HepG2 (cell line): Measurements from ENCODE around the gene FIZ1. TPM values are rescaled to one million over a fixed set of nuclear protein-coding genes. Genes with fewer than 3 reads are reported as not detected.
A peak's percentile ranks its signal among the peaks of the same experiment; 100 is the strongest.

Source experiments
- MEF2D ChIP-seq: sonication (generic); formaldehyde crosslinking; IDR thresholded peaks from 2 replicates; pipeline ENCODE4 v1.5.1; 2020; ENCODE audit warnings: mild to moderate bottlenecking, missing genetic modification reagents
- ZNF235 ChIP-seq: sonication (generic); formaldehyde crosslinking; IDR thresholded peaks from 2 replicates; pipeline ENCODE4 v1.8.1; 2023; ENCODE audit warnings: mild to moderate bottlenecking, missing genetic modification reagents, borderline replicate concordance
- ZNF30 ChIP-seq: sonication (generic); formaldehyde crosslinking; IDR thresholded peaks from 2 replicates; pipeline ENCODE4 v1.5.0; 2020; ENCODE audit warnings: mild to moderate bottlenecking, missing genetic modification reagents
- ZNF317 ChIP-seq: sonication (generic); formaldehyde crosslinking; IDR thresholded peaks from 2 replicates; pipeline ENCODE4 v1.5.0; 2020; ENCODE audit warnings: mild to moderate bottlenecking, missing genetic modification reagents
- ZNF331 ChIP-seq: sonication (generic); formaldehyde crosslinking; IDR thresholded peaks from 2 replicates; pipeline ENCODE4 v1.4.0; 2020; ENCODE audit warnings: missing genetic modification reagents
- polyA plus RNA-seq, 8 experiments: library from polyadenylated mRNA; depleted of rRNA in 3 of 8; stranded (reverse) in 7 of 8; unstranded in 1 of 8; fragments of >200 nt; fragmentation: Illumina TruSeq in 4 of 8; extraction: Trizol in 4 of 8; gene quantifications; 2 replicates each; pipeline versions ENCODE4 v1.2.1 to v1.2.3, GENCODE V29; 2011 to 2016; ENCODE audit warnings: low read depth in 4 of 8, missing spikeins in 1 of 8, mixed read lengths in 1 of 8; ENCODE audit not compliant: insufficient read depth in 1 of 8
- total RNA-seq, 5 experiments: library from RNA; depleted of rRNA; stranded (reverse); fragments of >200 nt; fragmentation: Illumina TruSeq; extraction: Trizol; gene quantifications; 2 replicates each; pipeline ENCODE4 v1.2.3, GENCODE V29; 2016; ENCODE audit warnings: low read depth in 1 of 5
- TF ChIP-seq, protein P1 (sequence below): sonication (generic); formaldehyde crosslinking; IDR thresholded peaks from 2 replicates; pipeline ENCODE4 v1.4.0; 2020; ENCODE audit warnings: missing genetic modification reagents
- TF ChIP-seq, protein P2 (sequence below): sonication (generic); formaldehyde crosslinking; IDR thresholded peaks from 2 replicates; pipeline ENCODE4 v1.4.0; 2020; ENCODE audit warnings: missing genetic modification reagents
- TF ChIP-seq, protein P3 (sequence below): sonication (generic); formaldehyde crosslinking; IDR thresholded peaks from one replicate; pipeline ENCODE4 v1.5.1; 2020; ENCODE audit warnings: mild to moderate bottlenecking, missing genetic modification reagents; ENCODE audit errors: not compliant biosample characterization
- TF ChIP-seq, protein P4 (sequence below): sonication (generic); formaldehyde crosslinking; IDR thresholded peaks from 2 replicates; pipeline ENCODE4 v1.9.0; 2021; ENCODE audit warnings: mild to moderate bottlenecking, missing genetic modification reagents

FIZ1 gene
- total and polyA plus RNA-seq, 2 of the 13 experiments (the other 11 are each of a cell fraction or from before 2014, with no cell fraction given) = 3.6 to 5.9 TPM

DNA sequence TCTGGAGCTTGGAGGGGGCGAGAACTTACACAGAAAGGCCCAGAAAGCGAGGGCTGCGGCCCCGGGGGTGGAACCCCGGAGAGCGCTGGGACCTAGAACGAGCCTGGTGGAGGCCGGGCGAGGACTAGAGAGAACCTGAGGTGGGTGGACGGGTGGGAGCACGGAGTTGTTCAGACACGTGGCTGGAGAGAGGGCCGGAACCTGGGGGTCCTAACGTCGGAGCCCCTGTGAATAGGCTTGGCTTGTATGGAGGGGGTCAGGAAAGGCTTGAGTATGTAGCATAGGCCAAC, 44.5 kb upstream of the FIZ1 start (continued):
- TF ChIP-seq, protein P1, sequence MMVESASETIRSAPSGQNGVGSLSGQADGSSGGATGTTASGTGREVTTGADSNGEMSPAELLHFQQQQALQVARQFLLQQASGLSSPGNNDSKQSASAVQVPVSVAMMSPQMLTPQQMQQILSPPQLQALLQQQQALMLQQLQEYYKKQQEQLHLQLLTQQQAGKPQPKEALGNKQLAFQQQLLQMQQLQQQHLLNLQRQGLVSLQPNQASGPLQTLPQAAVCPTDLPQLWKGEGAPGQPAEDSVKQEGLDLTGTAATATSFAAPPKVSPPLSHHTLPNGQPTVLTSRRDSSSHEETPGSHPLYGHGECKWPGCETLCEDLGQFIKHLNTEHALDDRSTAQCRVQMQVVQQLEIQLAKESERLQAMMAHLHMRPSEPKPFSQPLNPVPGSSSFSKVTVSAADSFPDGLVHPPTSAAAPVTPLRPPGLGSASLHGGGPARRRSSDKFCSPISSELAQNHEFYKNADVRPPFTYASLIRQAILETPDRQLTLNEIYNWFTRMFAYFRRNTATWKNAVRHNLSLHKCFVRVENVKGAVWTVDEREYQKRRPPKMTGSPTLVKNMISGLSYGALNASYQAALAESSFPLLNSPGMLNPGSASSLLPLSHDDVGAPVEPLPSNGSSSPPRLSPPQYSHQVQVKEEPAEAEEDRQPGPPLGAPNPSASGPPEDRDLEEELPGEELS (CRISPR knock-in tag) = no peak
- TF ChIP-seq ZNF235 = peak; percentile 6; the same call in 1 of the 2 replicates
- no peak for TF ChIP-seq ZNF30 (CRISPR knock-in tag)
- TF ChIP-seq, protein P2, sequence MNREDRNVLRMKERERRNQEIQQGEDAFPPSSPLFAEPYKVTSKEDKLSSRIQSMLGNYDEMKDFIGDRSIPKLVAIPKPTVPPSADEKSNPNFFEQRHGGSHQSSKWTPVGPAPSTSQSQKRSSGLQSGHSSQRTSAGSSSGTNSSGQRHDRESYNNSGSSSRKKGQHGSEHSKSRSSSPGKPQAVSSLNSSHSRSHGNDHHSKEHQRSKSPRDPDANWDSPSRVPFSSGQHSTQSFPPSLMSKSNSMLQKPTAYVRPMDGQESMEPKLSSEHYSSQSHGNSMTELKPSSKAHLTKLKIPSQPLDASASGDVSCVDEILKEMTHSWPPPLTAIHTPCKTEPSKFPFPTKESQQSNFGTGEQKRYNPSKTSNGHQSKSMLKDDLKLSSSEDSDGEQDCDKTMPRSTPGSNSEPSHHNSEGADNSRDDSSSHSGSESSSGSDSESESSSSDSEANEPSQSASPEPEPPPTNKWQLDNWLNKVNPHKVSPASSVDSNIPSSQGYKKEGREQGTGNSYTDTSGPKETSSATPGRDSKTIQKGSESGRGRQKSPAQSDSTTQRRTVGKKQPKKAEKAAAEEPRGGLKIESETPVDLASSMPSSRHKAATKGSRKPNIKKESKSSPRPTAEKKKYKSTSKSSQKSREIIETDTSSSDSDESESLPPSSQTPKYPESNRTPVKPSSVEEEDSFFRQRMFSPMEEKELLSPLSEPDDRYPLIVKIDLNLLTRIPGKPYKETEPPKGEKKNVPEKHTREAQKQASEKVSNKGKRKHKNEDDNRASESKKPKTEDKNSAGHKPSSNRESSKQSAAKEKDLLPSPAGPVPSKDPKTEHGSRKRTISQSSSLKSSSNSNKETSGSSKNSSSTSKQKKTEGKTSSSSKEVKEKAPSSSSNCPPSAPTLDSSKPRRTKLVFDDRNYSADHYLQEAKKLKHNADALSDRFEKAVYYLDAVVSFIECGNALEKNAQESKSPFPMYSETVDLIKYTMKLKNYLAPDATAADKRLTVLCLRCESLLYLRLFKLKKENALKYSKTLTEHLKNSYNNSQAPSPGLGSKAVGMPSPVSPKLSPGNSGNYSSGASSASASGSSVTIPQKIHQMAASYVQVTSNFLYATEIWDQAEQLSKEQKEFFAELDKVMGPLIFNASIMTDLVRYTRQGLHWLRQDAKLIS = no peak
- TF ChIP-seq ZNF317 (CRISPR knock-in tag) = no peak
- TF ChIP-seq, protein P3, sequence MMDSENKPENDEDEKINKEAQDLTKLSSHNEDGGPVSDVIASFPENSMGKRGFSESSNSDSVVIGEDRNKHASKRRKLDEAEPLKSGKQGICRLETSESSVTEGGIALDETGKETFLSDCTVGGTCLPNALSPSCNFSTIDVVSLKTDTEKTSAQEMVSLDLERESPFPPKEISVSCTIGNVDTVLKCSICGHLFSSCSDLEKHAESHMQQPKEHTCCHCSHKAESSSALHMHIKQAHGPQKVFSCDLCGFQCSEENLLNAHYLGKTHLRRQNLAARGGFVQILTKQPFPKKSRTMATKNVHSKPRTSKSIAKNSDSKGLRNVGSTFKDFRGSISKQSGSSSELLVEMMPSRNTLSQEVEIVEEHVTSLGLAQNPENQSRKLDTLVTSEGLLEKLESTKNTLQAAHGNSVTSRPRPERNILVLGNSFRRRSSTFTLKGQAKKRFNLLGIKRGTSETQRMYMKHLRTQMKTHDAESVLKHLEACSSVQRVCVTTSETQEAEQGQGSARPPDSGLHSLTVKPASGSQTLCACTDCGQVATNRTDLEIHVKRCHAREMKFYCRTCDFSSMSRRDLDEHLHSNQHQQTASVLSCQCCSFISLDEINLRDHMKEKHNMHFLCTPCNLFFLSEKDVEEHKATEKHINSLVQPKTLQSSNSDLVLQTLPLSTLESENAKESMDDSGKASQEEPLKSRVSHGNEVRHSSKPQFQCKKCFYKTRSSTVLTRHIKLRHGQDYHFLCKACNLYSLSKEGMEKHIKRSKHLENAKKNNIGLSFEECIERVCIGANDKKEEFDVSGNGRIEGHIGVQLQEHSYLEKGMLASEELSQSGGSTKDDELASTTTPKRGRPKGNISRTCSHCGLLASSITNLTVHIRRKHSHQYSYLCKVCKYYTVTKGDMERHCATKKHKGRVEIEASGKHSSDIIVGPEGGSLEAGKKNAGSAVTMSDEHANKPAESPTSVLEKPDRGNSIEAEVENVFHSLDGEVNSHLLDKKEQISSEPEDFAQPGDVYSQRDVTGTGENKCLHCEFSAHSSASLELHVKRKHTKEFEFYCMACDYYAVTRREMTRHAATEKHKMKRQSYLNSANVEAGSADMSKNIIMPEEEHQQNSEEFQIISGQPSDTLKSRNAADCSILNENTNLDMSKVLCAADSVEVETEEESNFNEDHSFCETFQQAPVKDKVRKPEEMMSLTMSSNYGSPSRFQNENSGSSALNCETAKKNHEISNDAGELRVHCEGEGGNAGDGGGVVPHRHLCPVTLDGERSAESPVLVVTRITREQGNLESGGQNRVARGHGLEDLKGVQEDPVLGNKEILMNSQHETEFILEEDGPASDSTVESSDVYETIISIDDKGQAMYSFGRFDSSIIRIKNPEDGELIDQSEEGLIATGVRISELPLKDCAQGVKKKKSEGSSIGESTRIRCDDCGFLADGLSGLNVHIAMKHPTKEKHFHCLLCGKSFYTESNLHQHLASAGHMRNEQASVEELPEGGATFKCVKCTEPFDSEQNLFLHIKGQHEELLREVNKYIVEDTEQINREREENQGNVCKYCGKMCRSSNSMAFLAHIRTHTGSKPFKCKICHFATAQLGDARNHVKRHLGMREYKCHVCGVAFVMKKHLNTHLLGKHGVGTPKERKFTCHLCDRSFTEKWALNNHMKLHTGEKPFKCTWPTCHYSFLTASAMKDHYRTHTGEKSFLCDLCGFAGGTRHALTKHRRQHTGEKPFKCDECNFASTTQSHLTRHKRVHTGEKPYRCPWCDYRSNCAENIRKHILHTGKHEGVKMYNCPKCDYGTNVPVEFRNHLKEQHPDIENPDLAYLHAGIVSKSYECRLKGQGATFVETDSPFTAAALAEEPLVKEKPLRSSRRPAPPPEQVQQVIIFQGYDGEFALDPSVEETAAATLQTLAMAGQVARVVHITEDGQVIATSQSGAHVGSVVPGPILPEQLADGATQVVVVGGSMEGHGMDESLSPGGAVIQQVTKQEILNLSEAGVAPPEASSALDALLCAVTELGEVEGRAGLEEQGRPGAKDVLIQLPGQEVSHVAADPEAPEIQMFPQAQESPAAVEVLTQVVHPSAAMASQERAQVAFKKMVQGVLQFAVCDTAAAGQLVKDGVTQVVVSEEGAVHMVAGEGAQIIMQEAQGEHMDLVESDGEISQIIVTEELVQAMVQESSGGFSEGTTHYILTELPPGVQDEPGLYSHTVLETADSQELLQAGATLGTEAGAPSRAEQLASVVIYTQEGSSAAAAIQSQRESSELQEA (CRISPR knock-in tag) = no peak
- TF ChIP-seq, protein P4, sequence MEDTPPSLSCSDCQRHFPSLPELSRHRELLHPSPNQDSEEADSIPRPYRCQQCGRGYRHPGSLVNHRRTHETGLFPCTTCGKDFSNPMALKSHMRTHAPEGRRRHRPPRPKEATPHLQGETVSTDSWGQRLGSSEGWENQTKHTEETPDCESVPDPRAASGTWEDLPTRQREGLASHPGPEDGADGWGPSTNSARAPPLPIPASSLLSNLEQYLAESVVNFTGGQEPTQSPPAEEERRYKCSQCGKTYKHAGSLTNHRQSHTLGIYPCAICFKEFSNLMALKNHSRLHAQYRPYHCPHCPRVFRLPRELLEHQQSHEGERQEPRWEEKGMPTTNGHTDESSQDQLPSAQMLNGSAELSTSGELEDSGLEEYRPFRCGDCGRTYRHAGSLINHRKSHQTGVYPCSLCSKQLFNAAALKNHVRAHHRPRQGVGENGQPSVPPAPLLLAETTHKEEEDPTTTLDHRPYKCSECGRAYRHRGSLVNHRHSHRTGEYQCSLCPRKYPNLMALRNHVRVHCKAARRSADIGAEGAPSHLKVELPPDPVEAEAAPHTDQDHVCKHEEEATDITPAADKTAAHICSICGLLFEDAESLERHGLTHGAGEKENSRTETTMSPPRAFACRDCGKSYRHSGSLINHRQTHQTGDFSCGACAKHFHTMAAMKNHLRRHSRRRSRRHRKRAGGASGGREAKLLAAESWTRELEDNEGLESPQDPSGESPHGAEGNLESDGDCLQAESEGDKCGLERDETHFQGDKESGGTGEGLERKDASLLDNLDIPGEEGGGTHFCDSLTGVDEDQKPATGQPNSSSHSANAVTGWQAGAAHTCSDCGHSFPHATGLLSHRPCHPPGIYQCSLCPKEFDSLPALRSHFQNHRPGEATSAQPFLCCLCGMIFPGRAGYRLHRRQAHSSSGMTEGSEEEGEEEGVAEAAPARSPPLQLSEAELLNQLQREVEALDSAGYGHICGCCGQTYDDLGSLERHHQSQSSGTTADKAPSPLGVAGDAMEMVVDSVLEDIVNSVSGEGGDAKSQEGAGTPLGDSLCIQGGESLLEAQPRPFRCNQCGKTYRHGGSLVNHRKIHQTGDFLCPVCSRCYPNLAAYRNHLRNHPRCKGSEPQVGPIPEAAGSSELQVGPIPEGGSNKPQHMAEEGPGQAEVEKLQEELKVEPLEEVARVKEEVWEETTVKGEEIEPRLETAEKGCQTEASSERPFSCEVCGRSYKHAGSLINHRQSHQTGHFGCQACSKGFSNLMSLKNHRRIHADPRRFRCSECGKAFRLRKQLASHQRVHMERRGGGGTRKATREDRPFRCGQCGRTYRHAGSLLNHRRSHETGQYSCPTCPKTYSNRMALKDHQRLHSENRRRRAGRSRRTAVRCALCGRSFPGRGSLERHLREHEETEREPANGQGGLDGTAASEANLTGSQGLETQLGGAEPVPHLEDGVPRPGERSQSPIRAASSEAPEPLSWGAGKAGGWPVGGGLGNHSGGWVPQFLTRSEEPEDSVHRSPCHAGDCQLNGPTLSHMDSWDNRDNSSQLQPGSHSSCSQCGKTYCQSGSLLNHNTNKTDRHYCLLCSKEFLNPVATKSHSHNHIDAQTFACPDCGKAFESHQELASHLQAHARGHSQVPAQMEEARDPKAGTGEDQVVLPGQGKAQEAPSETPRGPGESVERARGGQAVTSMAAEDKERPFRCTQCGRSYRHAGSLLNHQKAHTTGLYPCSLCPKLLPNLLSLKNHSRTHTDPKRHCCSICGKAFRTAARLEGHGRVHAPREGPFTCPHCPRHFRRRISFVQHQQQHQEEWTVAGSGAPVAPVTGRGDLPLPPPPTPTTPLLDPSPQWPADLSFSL (CRISPR knock-in tag) = no peak
- no peak for TF ChIP-seq ZNF331 (CRISPR knock-in tag)
- no peak for TF ChIP-seq MEF2D (CRISPR knock-in tag)
